ENCODE results near the gene ATP13A2.
A peak's percentile ranks its signal among the peaks of the same experiment; 100 is the strongest.

The ATP13A2 gene

DNA sequence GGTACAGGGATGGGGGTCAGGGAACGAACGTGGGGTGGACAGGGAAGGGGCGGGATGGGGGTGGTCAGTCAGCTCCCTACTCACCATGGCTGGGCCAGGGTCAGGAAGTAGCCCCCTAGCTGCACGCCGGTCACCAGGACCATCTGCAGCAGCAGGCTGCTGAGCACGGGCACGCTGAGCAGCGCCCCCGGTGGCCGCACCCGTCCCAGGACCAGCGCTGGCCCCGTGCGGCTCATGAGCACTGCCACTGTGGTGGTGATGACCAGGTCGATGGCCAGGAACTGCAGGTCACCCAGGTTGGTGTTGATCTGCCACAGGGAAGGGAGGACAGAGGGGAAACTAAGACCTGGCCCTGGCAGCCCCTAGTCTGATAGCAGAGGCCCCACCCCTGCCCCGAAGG is 24.8 kb downstream of the ATP13A2 start:
- TF ChIP-seq CTCF (IDR thresholded peaks at IDR 0.05; ENCODE audit: low read length, missing control alignments) = peak; percentile 40
- H3K4me3 ChIP-seq (replicated peaks; ENCODE audit: low read depth, low read length) = no peak overlapping the region
- DNase-seq (ENCODE audit: low read depth) = no peak

- TF ChIP-seq CTCF (IDR thresholded peaks at IDR 0.05; ENCODE audit: low read length, missing control alignments) = no peak
- no peak for DNase-seq (ENCODE audit: low read depth)
- no peak overlapping the region for H3K4me3 ChIP-seq (replicated peaks; ENCODE audit: low read depth, low read length)
Observed at GRCh38 chr1:16986560-16986959, 25.2 kb downstream of the ATP13A2 start.

DNA sequence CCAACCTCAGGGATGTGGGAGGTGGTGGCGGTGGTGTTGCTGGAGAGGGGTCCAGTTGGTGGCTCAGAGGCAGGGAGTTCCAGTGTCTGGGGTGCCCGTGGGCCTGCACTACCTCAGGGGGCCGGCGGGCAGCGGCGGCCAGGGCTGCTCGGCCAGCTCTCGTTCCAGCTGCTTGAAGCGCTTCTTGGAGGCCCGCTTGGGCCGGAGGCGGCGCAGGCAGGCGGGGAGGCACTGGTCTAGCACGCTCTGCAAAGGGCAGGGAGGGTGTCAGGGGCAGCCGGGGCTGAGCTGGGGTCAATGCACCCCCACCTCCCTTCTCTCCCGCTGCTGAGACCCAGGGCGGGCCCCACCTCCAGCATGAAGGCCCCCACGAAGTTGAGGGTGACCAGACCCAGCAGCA is 25.6 kb downstream of the ATP13A2 start:
- no peak overlapping the region for H3K4me3 ChIP-seq (replicated peaks; ENCODE audit: low read depth, low read length)
- DNase-seq (ENCODE audit: low read depth) = no peak
- no peak for TF ChIP-seq CTCF (IDR thresholded peaks at IDR 0.05; ENCODE audit: low read length, missing control alignments)

- H3K4me3 ChIP-seq (replicated peaks; ENCODE audit: low read depth, low read length) = no peak overlapping the region
- TF ChIP-seq CTCF (IDR thresholded peaks at IDR 0.05; ENCODE audit: low read length, missing control alignments) = no peak
- DNase-seq (ENCODE audit: low read depth) = peak; percentile 96
Observed at GRCh38 chr1:16984717-16985116, 27.0 kb downstream of the ATP13A2 start.

DNA sequence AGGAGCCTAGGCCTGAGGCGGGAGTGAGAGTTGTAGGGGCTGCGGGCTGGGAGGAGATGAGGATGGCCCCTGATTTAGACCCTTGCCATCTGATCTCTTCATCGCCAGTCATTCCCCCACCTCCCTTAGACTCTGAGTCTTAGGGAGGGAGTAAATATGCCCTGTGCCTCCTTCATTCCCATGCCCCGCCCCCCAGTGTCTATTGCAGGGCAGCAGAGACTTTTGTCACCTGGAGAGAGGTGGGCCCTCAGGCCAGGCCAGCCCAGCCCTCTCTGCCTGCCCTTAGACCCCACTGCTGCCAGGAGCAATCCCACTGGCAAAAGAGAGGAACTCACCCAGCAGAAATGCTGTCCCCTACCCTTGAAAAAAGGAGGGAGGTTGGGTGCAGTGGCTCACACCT is 28.1 kb downstream of the ATP13A2 start:
- no peak for DNase-seq (ENCODE audit: low read depth)
- TF ChIP-seq CTCF (IDR thresholded peaks at IDR 0.05; ENCODE audit: low read length, missing control alignments) = no peak
- H3K4me3 ChIP-seq (replicated peaks; ENCODE audit: low read depth, low read length) = no peak overlapping the region

DNA sequence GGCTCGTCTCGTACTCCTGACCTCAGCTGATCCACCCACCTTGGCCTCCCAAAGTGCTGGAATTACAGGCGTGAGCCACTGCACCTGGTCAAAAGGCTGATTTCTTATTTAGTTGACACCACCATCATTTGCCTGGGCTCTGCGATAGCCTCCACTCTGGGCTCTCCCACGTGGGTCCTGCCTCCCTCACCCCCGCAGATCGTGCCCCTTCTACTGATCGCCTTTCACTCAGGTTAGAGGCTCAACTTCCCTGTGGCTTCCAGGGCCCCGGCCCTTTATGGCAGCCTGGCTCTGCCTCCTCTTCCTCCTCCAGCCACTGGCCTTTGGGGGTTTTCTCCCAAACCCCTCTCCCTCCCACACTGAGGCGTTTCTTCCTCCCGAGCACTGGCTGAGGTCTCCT is 28.8 kb downstream of the ATP13A2 start:
- no peak for DNase-seq (ENCODE audit: low read depth)
- no peak overlapping the region for H3K4me3 ChIP-seq (replicated peaks; ENCODE audit: low read depth, low read length)
- no peak for TF ChIP-seq CTCF (IDR thresholded peaks at IDR 0.05; ENCODE audit: low read length, missing control alignments)

GRCh38 chr1:16981269-16981849 is 30.4 kb downstream of the ATP13A2 start:
- DNase-seq (ENCODE audit: low read depth) = peak; percentile 81
- H3K4me3 ChIP-seq (replicated peaks; ENCODE audit: low read depth, low read length) = peak overlapping the region; percentile 88
- no peak for TF ChIP-seq CTCF (IDR thresholded peaks at IDR 0.05; ENCODE audit: low read length, missing control alignments)
